Liver (tissue), 9 donors: Measurements from ENCODE around the gene CACNG3. TPM values are rescaled to one million over a fixed set of nuclear protein-coding genes. Genes with fewer than 3 reads are reported as not detected.

Experiments
- DNase-seq: peaks from one replicate; pipeline ENCODE4 v3.0.0-alpha.2; 2017; ENCODE audit warnings: low spot score
- H3K27ac ChIP-seq, 2 donors: one replicate each; pipeline ENCODE4 v1.7.0; 2013; ENCODE audit warnings: inconsistent platforms in 2 of 2, low read length in 2 of 2, control low read depth in 1 of 2, low read depth in 1 of 2, mild to moderate bottlenecking in 1 of 2
- H3K27me3 ChIP-seq, 4 donors: one replicate each; pipeline versions ENCODE4 v1.6.1 to v1.7.0; 2013; ENCODE audit warnings: low read length in 3 of 4, inconsistent platforms in 1 of 4, mild to moderate bottlenecking in 1 of 4, moderate library complexity in 1 of 4; ENCODE audit not compliant: control insufficient read depth in 4 of 4, insufficient read depth in 4 of 4
- H3K36me3 ChIP-seq, 4 donors: one replicate each; pipeline versions ENCODE4 v1.6.1 to v1.7.0; 2013; ENCODE audit warnings: low read length in 3 of 4, mild to moderate bottlenecking in 3 of 4, low read depth in 1 of 4, moderate library complexity in 1 of 4; ENCODE audit not compliant: control insufficient read depth in 4 of 4, insufficient read depth in 3 of 4
- H3K4me1 ChIP-seq, 4 donors: one replicate each; pipeline versions ENCODE4 v1.6.1 to v1.7.0; 2013; ENCODE audit warnings: low read length in 3 of 4, mild to moderate bottlenecking in 3 of 4, moderate library complexity in 1 of 4; ENCODE audit not compliant: control insufficient read depth in 4 of 4, insufficient read depth in 4 of 4
- H3K4me3 ChIP-seq, 3 donors: one replicate each; pipeline versions ENCODE4 v1.6.1 to v1.7.0; 2013; ENCODE audit warnings: low read length in 3 of 3, control low read depth in 1 of 3, low read depth in 1 of 3, mild to moderate bottlenecking in 1 of 3
- H3K9ac ChIP-seq, 2 donors: one replicate each; pipeline ENCODE4 v1.7.0; 2013; ENCODE audit warnings: low read length in 2 of 2, mild to moderate bottlenecking in 2 of 2, moderate library complexity in 2 of 2, control low read depth in 1 of 2, low read depth in 1 of 2
- H3K9me3 ChIP-seq, 4 donors: one replicate each; pipeline versions ENCODE4 v1.6.1 to v1.7.0; 2013; ENCODE audit warnings: low read length in 3 of 4; ENCODE audit not compliant: control insufficient read depth in 4 of 4
- ATF3 ChIP-seq: IDR thresholded peaks from 2 replicates; pipeline ENCODE4 v1.6.1; 2016; ENCODE audit warnings: antibody characterized with exemption
- CTCF ChIP-seq: fragments of 150-350 bp; IDR thresholded peaks from 2 replicates; pipeline ENCODE4 v1.5.1; 2017; ENCODE audit warnings: improper control_type of control experiment, low read depth, low read length; ENCODE audit not compliant: missing input control
- EGR1 ChIP-seq, 2 donors: IDR thresholded peaks; 2 replicates each; pipeline ENCODE4 v1.6.1; 2016 to 2018; ENCODE audit warnings: antibody characterized with exemption in 2 of 2, low read depth in 2 of 2
- FOXA1 ChIP-seq: IDR thresholded peaks from 2 replicates; pipeline ENCODE4 v1.6.1; 2016; ENCODE audit warnings: antibody characterized with exemption
- FOXA2 ChIP-seq: IDR thresholded peaks from 2 replicates; pipeline ENCODE4 v1.6.1; 2016; ENCODE audit warnings: antibody characterized with exemption
- HNF4A ChIP-seq, 2 donors: conservative IDR thresholded peaks; 2 replicates each; pipeline ENCODE4 v1.6.1; 2016; ENCODE audit warnings: antibody characterized with exemption in 2 of 2, mild to moderate bottlenecking in 2 of 2
- JUND ChIP-seq, 2 donors: IDR thresholded peaks; 2 replicates each; pipeline ENCODE4 v1.6.1; 2016; ENCODE audit warnings: antibody characterized with exemption in 2 of 2
- MAX ChIP-seq: IDR thresholded peaks from 2 replicates; pipeline ENCODE4 v1.6.1; 2016; ENCODE audit warnings: antibody characterized with exemption
- NR2F2 ChIP-seq: IDR thresholded peaks from 2 replicates; pipeline ENCODE4 v1.6.1; 2016; ENCODE audit warnings: antibody characterized with exemption
- RAD21 ChIP-seq, 2 donors: IDR thresholded peaks; 2 replicates each; pipeline ENCODE4 v1.6.1; 2016; ENCODE audit warnings: antibody characterized with exemption in 2 of 2, mild to moderate bottlenecking in 2 of 2
- REST ChIP-seq: IDR thresholded peaks from 2 replicates; pipeline ENCODE4 v1.6.1; 2016; ENCODE audit warnings: antibody characterized with exemption, mild to moderate bottlenecking
- RXRA ChIP-seq, 2 donors: IDR thresholded peaks; 2 replicates each; pipeline ENCODE4 v1.6.1; 2017 to 2018; ENCODE audit warnings: antibody characterized with exemption in 2 of 2, mild to moderate bottlenecking in 1 of 2
- SP1 ChIP-seq: IDR thresholded peaks from 2 replicates; pipeline ENCODE4 v1.6.1; 2018; ENCODE audit warnings: antibody characterized with exemption, mild to moderate bottlenecking
- ZBTB33 ChIP-seq: IDR thresholded peaks from 2 replicates; pipeline ENCODE4 v1.6.1; 2016; ENCODE audit warnings: antibody characterized with exemption
- WGBS: extraction: QIAGEN DNeasy Blood & Tissue Kit; methylation state at CpG from one replicate; pipeline ENCODE4 v1.1.7; 2013; 5-methylcytosine and 5-hydroxymethylcytosine counted together
- polyA plus RNA-seq, 2 donors: library from polyadenylated mRNA; stranded (reverse) in 1 of 2; unstranded in 1 of 2; fragments of 200-250 nt in 1 of 2; fragments of >200 nt in 1 of 2; fragmentation: Nextera tagmentation in 1 of 2; extraction: Ambion mirVana in 1 of 2; gene quantifications; one replicate each; pipeline versions ENCODE4 v1.2.1 to v1.2.3, GENCODE V29; 2013 to 2015
- total RNA-seq, 2 donors: library from RNA; depleted of rRNA; stranded (reverse); fragments of >200 nt; gene quantifications; one replicate each; pipeline ENCODE4 v1.2.3, GENCODE V29; 2014
- donor health status: healthy.
- donor health status: healthy.
- donor health status: healthy.
- donor health status: healthy.
- donor health status: healthy.

The CACNG3 gene
- total and polyA plus RNA-seq, 4 donors: not detected

GRCh38 chr16:24291932-24292331 lies 35.8 kb downstream of the CACNG3 start:
- Histone ChIP-seq H3K9me3 (peaks cover 0 to 1% (median 0%) of the 10 kb centered on the region in 4 donors), H3K27ac (no peak overlapping the region), H3K36me3 (no peaks in the 10 kb centered on the region), H3K9ac (no peak overlapping the region), H3K4me3 (no peak overlapping the region), H3K27me3 (peaks cover 0 to 8% (median 2%) of the 10 kb centered on the region in 4 donors), H3K4me1 (no peaks in the 10 kb centered on the region)
- no peak for DNase-seq
- 44% methylated on average over 10 of the region's 10 CpGs for WGBS
- TF ChIP-seq FOXA2 (no peak), JUND (IDR thresholded peaks at IDR 0.05) (no peak), ATF3 (no peak), EGR1 (IDR thresholded peaks at IDR 0.05; ENCODE audit: low read depth in 2 of 2) (no peak), SP1 (no peak), NR2F2 (no peak), RXRA (IDR thresholded peaks at IDR 0.05) (no peak), RAD21 (IDR thresholded peaks at IDR 0.05) (no peak), REST (no peak), MAX (no peak), FOXA1 (no peak), ZBTB33 (no peak), HNF4A (conservative IDR thresholded peaks at IDR 0.05) (no peak), CTCF (no peak)

GRCh38 chr16:24294131-24294530 lies 38.0 kb downstream of the CACNG3 start:
- no peaks in the 10 kb centered on the region for H3K36me3 ChIP-seq
- H3K4me3 ChIP-seq: no peak overlapping the region
- no peak overlapping the region for H3K9ac ChIP-seq
- peaks cover 0 to 1% (median 0%) of the 10 kb centered on the region in 4 donors for H3K9me3 ChIP-seq
- H3K27me3 ChIP-seq: peaks cover 0 to 12% (median 2%) of the 10 kb centered on the region in 4 donors
- 72% methylated on average over 7 of the region's 7 CpGs for WGBS
- no peaks in the 10 kb centered on the region for H3K4me1 ChIP-seq
- no peak for DNase-seq
- H3K27ac ChIP-seq: no peak overlapping the region
- TF ChIP-seq ATF3 (no peak), ZBTB33 (no peak), JUND (IDR thresholded peaks at IDR 0.05) (no peak), CTCF (no peak), FOXA1 (no peak), HNF4A (conservative IDR thresholded peaks at IDR 0.05) (no peak), FOXA2 (no peak), REST (no peak)
